GM19452 (cell line): Measurements from ENCODE around the gene PPM1L.

Experiments
- ATAC-seq: cut with Tn5 transposase; IDR thresholded peaks from one replicate; pipeline ENCODE4 v1.9.1; 2021; ENCODE audit not compliant: unreplicated experiment

PPM1L gene

DNA sequence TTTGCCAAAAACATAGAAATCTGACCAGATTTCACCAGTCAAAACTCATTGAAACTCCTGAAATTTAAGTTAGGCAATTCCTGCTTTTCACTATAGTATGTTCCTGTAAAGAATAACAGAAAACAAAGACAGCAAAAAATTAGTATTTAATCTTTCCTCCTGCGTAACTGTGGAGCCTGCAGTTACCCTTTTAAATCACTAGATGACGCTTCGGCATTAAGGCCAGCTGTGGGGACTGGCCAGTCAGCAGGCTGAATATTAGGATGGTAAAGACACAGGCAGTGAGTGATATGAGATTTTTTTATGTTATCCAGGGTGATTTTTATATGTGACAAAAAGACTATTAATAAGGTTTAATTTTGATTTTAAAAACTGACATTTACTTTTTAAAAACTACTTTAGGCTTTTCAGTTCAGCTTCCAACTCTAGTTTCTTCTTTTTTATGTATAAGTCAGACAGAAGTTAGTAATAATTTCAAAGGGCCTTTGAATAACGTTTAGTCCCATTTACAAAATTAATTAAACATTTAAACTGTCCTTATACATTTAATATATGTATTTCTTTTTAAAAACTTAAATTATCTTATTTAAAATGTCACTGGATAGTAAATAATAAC, 165.1 kb downstream of the PPM1L start:
- no peak for ATAC-seq

- no peak for ATAC-seq
These were observed 168.7 kb downstream of the PPM1L start for GRCh38 chr3:160924776-160925175.

- ATAC-seq: no peak
These were observed 171.6 kb downstream of the PPM1L start for GRCh38 chr3:160927620-160928019.

GRCh38 chr3:160928183-160928726, 172.2 kb downstream of the PPM1L start:
- ATAC-seq: no peak

DNA sequence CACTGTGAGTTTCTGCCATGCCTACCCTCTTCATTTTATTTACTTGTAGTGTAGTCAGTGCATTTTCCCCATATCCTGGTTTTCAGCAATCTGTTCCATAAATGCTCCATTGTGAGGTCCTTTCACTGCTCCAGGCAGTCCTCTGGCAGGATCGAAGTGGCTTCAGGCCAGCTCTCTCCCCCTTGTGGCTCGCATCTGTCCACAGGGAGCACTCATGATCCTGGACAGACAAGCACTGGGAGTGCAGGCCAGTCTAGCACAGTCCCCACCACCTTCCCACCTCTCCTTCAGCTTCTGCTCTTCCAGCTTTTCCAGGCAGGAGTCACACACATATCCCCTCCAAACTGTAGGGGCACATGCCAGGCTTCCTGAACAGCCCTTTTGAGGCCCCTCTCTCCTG, 173.6 kb downstream of the PPM1L start:
- no peak for ATAC-seq

DNA sequence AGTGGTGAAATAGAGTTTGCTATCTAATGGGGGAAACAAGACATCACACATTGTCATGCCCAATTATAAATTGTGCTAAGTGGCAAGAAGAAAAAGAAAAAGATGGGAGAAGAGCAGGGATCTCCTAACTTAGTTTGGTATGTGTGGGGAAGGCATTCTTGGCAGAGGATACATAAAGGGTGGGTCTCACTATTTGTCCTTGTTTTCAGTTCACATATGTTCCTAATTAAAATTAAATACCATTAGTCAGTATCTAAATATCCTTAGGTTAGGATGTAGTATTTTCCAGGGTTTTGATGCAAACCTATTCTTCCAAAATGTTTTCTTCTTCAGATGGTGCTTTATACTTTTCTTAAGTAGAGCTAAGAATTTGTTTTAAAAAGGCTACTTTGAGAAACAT, 175.4 kb downstream of the PPM1L start:
- ATAC-seq: no peak

DNA sequence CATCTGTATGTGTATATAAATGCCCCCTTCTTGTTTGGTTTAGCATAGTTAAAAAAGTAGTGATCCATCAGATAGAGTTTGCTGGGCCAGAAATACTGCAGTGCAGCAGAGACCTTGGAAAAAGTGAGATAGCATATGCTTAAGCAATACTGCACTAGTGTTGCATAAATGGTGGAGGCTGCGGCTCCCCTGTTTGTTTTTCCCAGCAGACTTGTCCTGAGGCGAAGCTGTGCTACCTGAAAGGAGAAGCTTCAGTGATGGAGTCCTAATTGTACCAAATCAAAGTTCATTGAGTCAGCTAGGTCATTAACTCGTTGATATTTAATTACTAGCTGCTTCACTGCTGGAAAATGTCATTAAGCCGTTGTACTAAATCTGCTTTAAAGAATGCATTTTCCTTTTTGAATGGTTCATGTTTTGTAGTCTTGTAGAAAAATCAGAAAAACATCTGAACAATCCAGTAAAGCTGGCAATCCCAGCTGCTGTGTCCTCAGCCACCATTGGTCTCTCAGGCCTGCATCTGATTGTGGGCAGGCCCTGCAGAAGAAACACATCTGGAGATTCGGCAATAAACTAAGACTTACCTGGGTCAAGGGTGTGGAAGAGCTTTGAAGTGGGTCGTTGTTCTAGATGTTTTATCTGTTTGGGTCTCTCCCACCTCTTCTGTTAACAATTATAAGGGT, 179.5 kb downstream of the PPM1L start:
- ATAC-seq: no peak

DNA sequence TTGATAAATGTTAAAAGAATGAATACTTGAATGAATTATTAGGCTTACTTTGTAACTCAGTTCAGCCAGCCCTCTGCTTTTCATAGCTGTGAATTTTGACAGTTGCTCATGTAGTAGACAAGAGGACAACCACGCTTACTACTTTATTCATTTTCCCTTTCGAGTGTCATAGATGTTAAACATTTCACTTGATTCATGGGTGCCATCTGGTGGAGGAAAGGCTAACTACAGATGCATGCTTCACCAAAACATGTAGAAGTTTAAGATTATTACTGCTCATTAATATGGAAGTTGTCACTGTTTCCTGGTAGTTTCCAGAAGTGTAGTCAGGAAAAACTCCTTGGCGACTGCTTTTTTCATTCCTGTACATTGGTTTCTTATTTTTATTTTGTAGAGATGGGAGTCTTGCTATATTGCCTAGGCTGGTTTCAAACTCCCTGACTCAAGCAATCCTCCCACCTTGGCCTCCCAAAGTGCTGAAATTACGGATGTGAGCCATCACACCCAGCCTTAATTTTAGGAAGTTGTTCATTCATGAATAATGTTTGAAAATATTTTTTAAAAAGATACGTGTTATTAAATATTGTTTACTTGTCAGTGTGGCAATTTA, 186.0 kb downstream of the PPM1L start:
- peak; percentile 97 for ATAC-seq

DNA sequence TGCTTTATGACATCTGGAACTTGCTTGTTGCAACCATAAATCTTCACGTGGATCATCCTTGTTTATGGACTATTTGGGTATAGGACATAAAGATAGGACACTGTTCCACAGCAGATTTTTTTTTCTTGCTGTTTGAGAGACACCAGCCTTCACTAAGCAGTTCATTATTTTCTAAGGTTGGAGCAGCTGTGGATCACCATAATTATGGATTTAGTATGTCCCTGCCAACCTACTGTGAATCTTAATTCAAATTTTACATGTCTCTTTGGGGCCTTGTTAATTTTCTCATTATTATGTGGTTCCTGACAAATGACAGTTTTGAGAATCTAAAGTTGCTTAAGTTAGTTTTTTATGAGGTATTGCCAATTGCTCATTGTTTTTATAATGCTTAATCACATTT, 188.0 kb downstream of the PPM1L start:
- ATAC-seq: no peak

DNA sequence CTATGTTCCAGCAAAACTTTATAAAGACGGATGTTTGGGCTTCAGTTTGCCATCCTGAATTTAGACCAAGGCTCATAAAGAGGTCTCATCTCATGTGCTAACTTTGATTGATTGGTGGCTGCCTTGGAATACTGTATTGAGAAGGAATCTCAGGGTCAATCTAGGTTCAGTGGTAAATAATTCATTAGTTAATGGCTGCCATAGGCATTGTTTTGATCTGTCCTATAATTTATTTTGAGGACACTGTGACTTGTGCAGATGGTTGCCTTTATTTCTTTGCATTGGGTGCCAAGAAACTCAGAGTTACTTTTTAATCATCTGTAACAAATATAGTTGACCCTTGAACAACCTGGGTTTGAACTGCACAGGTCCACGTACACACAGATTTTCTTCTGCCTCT, 189.3 kb downstream of the PPM1L start:
- no peak for ATAC-seq

DNA sequence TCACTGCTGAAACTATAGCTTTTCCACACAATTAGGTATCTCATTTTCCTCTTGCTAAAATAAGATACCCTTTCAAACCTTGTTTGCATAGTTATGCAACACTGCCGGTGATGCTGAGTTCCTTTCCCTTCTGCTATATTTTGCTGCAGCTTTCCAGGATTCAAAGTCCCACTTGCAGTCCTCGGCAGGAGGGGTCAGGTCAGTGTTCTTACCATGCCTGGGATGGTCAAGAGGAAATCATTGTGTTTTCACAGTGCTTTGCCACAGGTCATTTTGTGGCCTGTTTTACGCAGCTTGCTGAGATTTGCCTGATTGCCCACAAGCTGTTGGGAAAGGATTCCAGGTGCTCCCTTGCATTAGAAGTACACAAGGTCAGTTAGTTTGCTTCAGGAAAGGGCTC, 192.2 kb downstream of the PPM1L start:
- no peak for ATAC-seq

GRCh38 chr3:160949460-160949859, 193.4 kb downstream of the PPM1L start:
- ATAC-seq: no peak

DNA sequence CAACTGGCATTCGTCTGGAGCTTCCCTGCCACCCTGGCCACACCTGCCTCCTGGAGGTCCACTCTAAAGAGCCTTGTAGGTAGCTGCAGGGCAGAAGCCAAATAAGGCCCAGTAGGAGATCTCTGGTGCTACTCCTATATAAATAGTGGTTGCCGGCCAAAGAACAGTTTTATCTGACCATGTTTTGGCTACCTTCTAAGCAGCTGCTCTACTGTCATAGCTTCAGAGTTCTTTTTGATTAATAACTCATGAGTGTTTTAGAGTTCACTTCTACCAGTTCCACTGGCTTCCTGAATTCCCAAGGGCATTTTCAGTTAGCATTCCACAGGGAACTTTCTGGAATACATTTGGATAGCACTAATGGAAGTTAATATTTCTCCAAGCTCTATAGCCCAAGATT, 194.5 kb downstream of the PPM1L start:
- ATAC-seq: no peak

DNA sequence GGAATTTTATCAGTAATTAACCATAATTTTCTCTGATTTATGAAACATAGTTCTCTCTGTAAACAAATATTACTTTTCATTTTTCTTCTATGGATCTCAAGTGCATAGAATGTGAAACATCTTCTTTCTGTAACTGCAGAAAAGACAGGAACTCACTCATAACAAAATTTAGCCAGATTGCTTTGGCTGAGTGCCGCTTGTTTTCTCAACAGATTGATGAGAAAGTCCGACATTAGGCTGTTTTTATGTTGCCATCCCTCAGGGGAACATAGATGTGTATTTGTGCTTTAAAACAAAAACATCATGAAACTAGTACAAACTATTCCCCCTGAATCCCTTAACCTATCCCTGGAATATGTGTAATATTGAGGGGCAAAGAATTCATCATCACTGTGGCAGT, 194.9 kb downstream of the PPM1L start:
- ATAC-seq: no peak

GRCh38 chr3:160951642-160952487, 195.8 kb downstream of the PPM1L start:
- ATAC-seq: no peak

DNA sequence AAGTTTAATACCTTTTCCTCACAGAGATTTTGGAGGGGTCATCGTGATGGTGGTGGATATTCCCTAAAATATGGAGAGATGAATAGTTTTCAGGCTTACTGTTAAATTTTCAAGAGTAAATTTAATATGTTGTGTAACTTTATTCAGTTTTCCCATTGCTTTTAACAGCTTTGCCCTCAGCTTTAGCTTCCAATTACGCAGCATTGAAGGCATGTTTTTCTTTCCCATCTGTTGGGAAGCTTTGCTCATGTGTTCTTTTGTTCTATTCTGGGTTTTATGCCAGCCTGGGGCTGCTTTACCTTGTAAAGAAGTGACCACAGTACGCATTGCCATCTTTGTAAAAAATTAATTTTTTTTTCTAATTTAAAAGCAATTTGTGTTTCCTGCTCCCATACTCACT, 197.7 kb downstream of the PPM1L start:
- ATAC-seq: no peak

- no peak for ATAC-seq
These were observed 200.8 kb downstream of the PPM1L start for GRCh38 chr3:160956785-160957184.

- ATAC-seq: no peak
These were observed 204.5 kb downstream of the PPM1L start for GRCh38 chr3:160960568-160960967.

- no peak for ATAC-seq
These were observed 207.9 kb downstream of the PPM1L start for GRCh38 chr3:160963949-160964348.

- no peak for ATAC-seq
These were observed 212.7 kb downstream of the PPM1L start for GRCh38 chr3:160968761-160969160.

- ATAC-seq: no peak
These were observed 217.2 kb downstream of the PPM1L start for GRCh38 chr3:160973067-160973809.
